LHCN-M2 (cell line): ENCODE results near the gene TNRC6B. TPM values are rescaled to one million over a fixed set of nuclear protein-coding genes. Genes with fewer than 3 reads are reported as not detected.
"Not testable (repeated sequence)": the region's sequence is repeated elsewhere in the genome, so short reads cannot be mapped to it uniquely, and the experiment has no call there.

Source experiments
- DNase-seq: peaks from one replicate; pipeline ENCODE4 v3.0.0-alpha.2; 2012; ENCODE audit warnings: low read depth
- total RNA-seq: library from RNA; depleted of rRNA; stranded (reverse); fragments of >200 nt; gene quantifications from 2 replicates; pipeline ENCODE4 v1.2.3, GENCODE V29; 2014

The TNRC6B gene
- total RNA-seq, 1 experiment from 2014 or later: 18.0 TPM

GRCh38 chr22:40183029-40183581 is 5.4 kb downstream of the TNRC6B start:
- peak; percentile 69 for DNase-seq

- not testable (repeated sequence) for DNase-seq
These were observed 5.9 kb downstream of the TNRC6B start for GRCh38 chr22:40183603-40184002.

- no peak for DNase-seq
These were observed 9.7 kb downstream of the TNRC6B start for GRCh38 chr22:40187389-40187788.

- no peak for DNase-seq
These were observed 12.3 kb downstream of the TNRC6B start for GRCh38 chr22:40189997-40190396.

GRCh38 chr22:40190501-40190900 is 12.8 kb downstream of the TNRC6B start:
- no peak for DNase-seq

GRCh38 chr22:40193429-40194421 is 16.0 kb downstream of the TNRC6B start:
- DNase-seq: no peak

- no peak for DNase-seq
These were observed 16.9 kb downstream of the TNRC6B start for GRCh38 chr22:40194656-40195055.

GRCh38 chr22:40196628-40197360 is 19.1 kb downstream of the TNRC6B start:
- DNase-seq: peak; percentile 91

- DNase-seq: not testable (repeated sequence)
These were observed 19.7 kb downstream of the TNRC6B start for GRCh38 chr22:40197421-40197820.

GRCh38 chr22:40198733-40199132 is 21.0 kb downstream of the TNRC6B start:
- DNase-seq: no peak

- DNase-seq: no peak
These were observed 21.5 kb downstream of the TNRC6B start for GRCh38 chr22:40199223-40199622.

GRCh38 chr22:40199852-40200251 is 22.1 kb downstream of the TNRC6B start:
- no peak for DNase-seq

- DNase-seq: no peak
These were observed 23.2 kb downstream of the TNRC6B start for GRCh38 chr22:40200795-40201530.

GRCh38 chr22:40202225-40202944 is 24.7 kb downstream of the TNRC6B start:
- DNase-seq: no peak

- peak; percentile 78 for DNase-seq
These were observed 25.8 kb downstream of the TNRC6B start for GRCh38 chr22:40203572-40203971.

GRCh38 chr22:40204321-40205116 is 26.8 kb downstream of the TNRC6B start:
- peak; percentile 80 for DNase-seq

GRCh38 chr22:40206561-40206960 is 28.8 kb downstream of the TNRC6B start:
- DNase-seq: no peak

GRCh38 chr22:40210818-40211217 is 33.1 kb downstream of the TNRC6B start:
- no peak for DNase-seq

GRCh38 chr22:40211476-40212054 is 33.8 kb downstream of the TNRC6B start:
- no peak for DNase-seq

- DNase-seq: no peak
These were observed 34.4 kb downstream of the TNRC6B start for GRCh38 chr22:40212121-40212520.
